Measurements from ENCODE around the gene GPATCH8.

GRCh38 chr17:44451016-44451627, 52.1 kb downstream of the GPATCH8 start:
- TF ChIP-seq TAF1 (IDR thresholded peaks at IDR 0.05; ENCODE audit: borderline replicate concordance, low read depth, low read length) (no peak), POLR2A (IDR thresholded peaks at IDR 0.05; ENCODE audit: low read depth, low read length) (no peak), POLR2AphosphoS5 (IDR thresholded peaks at IDR 0.05; ENCODE audit: low read depth, low read length) (no peak)

All from GM12892 (cell line).